C4-2B (cell line): ENCODE data around the gene ZBTB12.

Experiments used
- ZFX ChIP-seq: fragments of 450-650 bp; IDR thresholded peaks from 2 replicates; pipeline ENCODE4 v1.6.1; 2017
- TF ChIP-seq, protein P1 (sequence below): fragments of 450-650 bp; conservative IDR thresholded peaks from 2 replicates; pipeline ENCODE4 v1.5.1; 2017; ENCODE audit warnings: mild to moderate bottlenecking

DNA sequence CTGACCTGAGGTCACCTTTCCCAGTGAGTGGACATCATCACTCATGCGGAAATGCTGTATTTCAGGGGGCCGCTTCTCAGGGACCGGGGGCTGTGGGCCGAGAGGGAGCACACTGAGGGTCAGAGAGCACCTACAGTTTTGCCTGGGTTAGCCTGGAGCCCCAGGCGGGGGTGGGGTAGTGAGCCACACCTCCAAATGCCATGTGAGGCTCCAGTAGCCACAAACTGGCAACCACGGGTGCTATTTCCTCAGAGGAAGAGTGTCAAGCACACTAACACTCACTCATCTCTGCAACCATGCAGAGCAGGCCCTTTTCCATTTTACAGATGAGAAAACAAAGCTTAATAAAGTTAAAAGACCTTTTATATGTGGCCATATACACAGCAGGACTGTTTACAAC lies 9.1 kb downstream of the ZBTB12 start:
- TF ChIP-seq, protein P1, sequence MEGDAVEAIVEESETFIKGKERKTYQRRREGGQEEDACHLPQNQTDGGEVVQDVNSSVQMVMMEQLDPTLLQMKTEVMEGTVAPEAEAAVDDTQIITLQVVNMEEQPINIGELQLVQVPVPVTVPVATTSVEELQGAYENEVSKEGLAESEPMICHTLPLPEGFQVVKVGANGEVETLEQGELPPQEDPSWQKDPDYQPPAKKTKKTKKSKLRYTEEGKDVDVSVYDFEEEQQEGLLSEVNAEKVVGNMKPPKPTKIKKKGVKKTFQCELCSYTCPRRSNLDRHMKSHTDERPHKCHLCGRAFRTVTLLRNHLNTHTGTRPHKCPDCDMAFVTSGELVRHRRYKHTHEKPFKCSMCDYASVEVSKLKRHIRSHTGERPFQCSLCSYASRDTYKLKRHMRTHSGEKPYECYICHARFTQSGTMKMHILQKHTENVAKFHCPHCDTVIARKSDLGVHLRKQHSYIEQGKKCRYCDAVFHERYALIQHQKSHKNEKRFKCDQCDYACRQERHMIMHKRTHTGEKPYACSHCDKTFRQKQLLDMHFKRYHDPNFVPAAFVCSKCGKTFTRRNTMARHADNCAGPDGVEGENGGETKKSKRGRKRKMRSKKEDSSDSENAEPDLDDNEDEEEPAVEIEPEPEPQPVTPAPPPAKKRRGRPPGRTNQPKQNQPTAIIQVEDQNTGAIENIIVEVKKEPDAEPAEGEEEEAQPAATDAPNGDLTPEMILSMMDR, result no peak
- no peak for TF ChIP-seq ZFX
